ENCODE results near the gene LSM12. TPM values are rescaled to one million over a fixed set of nuclear protein-coding genes. Genes with fewer than 3 reads are reported as not detected.

Gene LSM12
- total RNA-seq, result 55.6 and 59.4 TPM in 2 replicates

GRCh38 chr17:44066204-44066930 is at the start of gene LSM12:
Gene LSM12, minus strand, starts transcription at chr17:44066671. Its CDS starts 84 bp downstream, at chr17:44066587.

GRCh38 chr17:44070455-44071197 is 4.2 kb upstream of the LSM12 start, which contains the start of gene G6PC3:
Gene G6PC3, plus strand, starts transcription at chr17:44070735. Its CDS starts 231 bp downstream, at chr17:44070966.

GRCh38 chr17:44014437-44015172 is 51.9 kb downstream of the LSM12 start, which contains the start of gene TMEM101:
Gene TMEM101, minus strand, starts transcription at chr17:44014963. Its CDS starts 11 bp downstream, at chr17:44014952.

GRCh38 chr17:44004077-44004760 is 62.3 kb downstream of the LSM12 start, which contains the start of gene NAGS:
Gene NAGS, plus strand, starts transcription at chr17:44004622. Its CDS starts 42 bp downstream, at chr17:44004664.

Other genes starting within 250 kb of the LSM12 start
- 6.2 and 8.6 TPM in 2 replicates for gene MPP3, start 233.5 kb downstream of the LSM12 start, total RNA-seq
- gene CD300LG, start 219.5 kb downstream of the LSM12 start, total RNA-seq, result not detected in 2 replicates
- gene MPP2, start 159.1 kb downstream of the LSM12 start, total RNA-seq, result 0.31 and 0.61 TPM in 2 replicates
- 1.6 TPM in 1 of 2 replicates, not detected in the other for gene PPY, start 124.2 kb downstream of the LSM12 start, total RNA-seq
- gene PYY, start 112.7 kb downstream of the LSM12 start, total RNA-seq, result 0.11 TPM in 1 of 2 replicates, not detected in the other
- 17.1 TPM in 2 replicates for gene NAGS, start 62.0 kb downstream of the LSM12 start, total RNA-seq
- 40.8 and 42.8 TPM in 2 replicates for gene TMEM101, start 51.7 kb downstream of the LSM12 start, total RNA-seq
- gene G6PC3, start 4.1 kb upstream of the LSM12 start, total RNA-seq, result 36.5 and 42.4 TPM in 2 replicates
- 8.7 and 17.2 TPM in 2 replicates for gene HDAC5, start 57.0 kb upstream of the LSM12 start, total RNA-seq
- 2.8 and 7.8 TPM in 2 replicates for gene HROB, start 75.3 kb upstream of the LSM12 start, total RNA-seq
- not detected in 2 replicates for gene ASB16, start 104.0 kb upstream of the LSM12 start, total RNA-seq
- gene TMUB2, start 120.3 kb upstream of the LSM12 start, total RNA-seq, result 18.6 and 21.2 TPM in 2 replicates
- gene ATXN7L3, start 133.2 kb upstream of the LSM12 start, total RNA-seq, result 47.5 and 55.4 TPM in 2 replicates
- 28.7 and 34.2 TPM in 2 replicates for gene UBTF, start 153.0 kb upstream of the LSM12 start, total RNA-seq
- not detected in 2 replicates for gene SLC4A1, start 201.5 kb upstream of the LSM12 start, total RNA-seq
- 2.2 and 4.1 TPM in 2 replicates for gene RUNDC3A, start 241.9 kb upstream of the LSM12 start, total RNA-seq

Measured in hair follicular keratinocyte (primary cell).